ENCODE results near the gene COLGALT1. TPM values are rescaled to one million over a fixed set of nuclear protein-coding genes. Genes with fewer than 3 reads are reported as not detected.
A peak's percentile ranks its signal among the peaks of the same experiment; 100 is the strongest.

Gene COLGALT1
- total RNA-seq, 1 experiment from 2014 or later, result 86.0 TPM

DNA sequence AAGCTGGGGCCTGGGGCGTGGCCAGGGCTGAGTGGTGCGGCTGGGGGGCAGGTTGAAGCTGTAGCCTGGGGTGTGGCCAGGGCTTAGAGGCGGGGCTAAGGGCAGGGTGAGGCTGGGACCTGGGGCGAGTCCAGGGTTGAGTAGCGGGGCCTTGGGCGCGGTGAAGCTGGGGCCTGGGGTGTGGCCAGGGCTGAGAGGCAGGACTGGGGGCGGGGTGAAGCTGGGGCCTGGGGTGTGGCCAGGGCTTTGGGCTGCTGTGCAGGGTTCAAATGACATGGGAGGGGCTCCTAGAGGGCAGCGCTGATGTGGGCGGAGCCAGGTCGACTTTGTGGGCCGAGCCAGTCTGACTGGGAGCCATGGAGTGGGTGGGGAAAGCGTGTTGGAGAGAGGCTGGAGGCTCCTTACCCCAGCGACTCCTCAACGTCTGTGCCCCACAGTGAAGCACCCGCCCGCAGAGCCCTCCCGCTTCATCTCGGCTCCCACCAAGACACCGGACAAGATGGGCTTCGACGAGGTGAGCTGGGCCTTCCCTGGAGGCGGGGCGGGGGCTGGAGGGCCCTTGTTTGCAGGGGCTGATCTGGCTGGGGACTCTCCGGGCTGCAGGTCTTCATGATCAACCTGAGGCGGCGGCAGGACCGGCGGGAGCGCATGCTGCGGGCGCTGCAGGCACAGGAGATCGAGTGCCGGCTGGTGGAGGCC lies 21.5 kb downstream of the COLGALT1 start:
- ATAC-seq, result peak; percentile 83
- no TSS peak for BruUV-seq (replicated peaks)
- H3K36me3 ChIP-seq (ENCODE audit: control insufficient read depth in 1 of 2, insufficient read depth in 2 of 2, low read length in 2 of 2), result peaks cover 20 to 43% of the 10 kb centered on the region in 2 experiments; a peak in 3 of 4 replicates

More for the DNA sequence above, 21.5 kb downstream of the COLGALT1 start:
- Histone ChIP-seq H3K4me3 (replicated peaks in 1 of 2; ENCODE audit: low read depth in 1 of 2, low read length in 2 of 2) (no peak overlapping the region), H3K9me3 (ENCODE audit: control insufficient read depth in 1 of 2, insufficient read depth in 1 of 2, low read depth in 1 of 2, low read length in 2 of 2) (no peaks in the 10 kb centered on the region), H3K79me2 (ENCODE audit: insufficient read depth, low read length) (peaks cover 3% of the 10 kb centered on the region; the same call in 1 of the 2 replicates), H4K20me1 (ENCODE audit: insufficient read depth) (peaks cover 8% of the 10 kb centered on the region; the same call in 1 of the 2 replicates), H3K27ac (ENCODE audit: low read depth, low read length) (peak overlapping the region; percentile 47; the same call in 1 of the 2 replicates), H2AFZ (ENCODE audit: low read depth, low read length, poor library complexity, severe bottlenecking) (no peak overlapping the region), H3K9ac (ENCODE audit: low read length) (peak overlapping the region; percentile 33; the same call in 1 of the 2 replicates), H3K27me3 (ENCODE audit: insufficient read depth, low read length) (no peaks in the 10 kb centered on the region), H3K4me2 (ENCODE audit: low read length) (peak overlapping the region; percentile 65), H3K4me1 (ENCODE audit: control insufficient read depth in 1 of 2, insufficient read depth in 2 of 2, low read length in 2 of 2) (peaks cover 16 to 41% of the 10 kb centered on the region in 2 experiments; a peak in 3 of 4 replicates), H3K9me2 (ENCODE audit: insufficient read depth) (no peaks in the 10 kb centered on the region)
- ChIA-PET POLR2A (interaction anchor here (0.6 to 1.2 kb wide), 5 partner anchors 29 to 282 kb away, joined by 3 to 5 read pairs (median 3); partner anchors contain the start of genes RPL18A and SLC27A1), RAD21 (ENCODE audit: low non-redundant PET in 1 of 2, low total read pairs in 2 of 2, uncharacterized antibody in 2 of 2, unreplicated experiment in 2 of 2) (interaction anchor here (0.6 to 1.4 kb wide), 3 partner anchors 70 to 190 kb away, joined by 4 to 6 read pairs (median 5); no protein-coding TSS in a partner anchor), CTCF (interaction anchor here (0.6 to 1.6 kb wide), 5 partner anchors 11 to 189 kb away, joined by 3 to 8 read pairs (median 3); no protein-coding TSS in a partner anchor)
- peak; percentile 87 for DNase-seq (ENCODE audit: low read depth, low spot score)
- intact Hi-C loops (cut with micrococcal nuclease), result loop anchor here (5.0 kb wide), 1 partner anchor 65 kb away; the partner anchor contains the start of gene PGLS
- no peak for TF ChIP-seq EZH2 (IDR thresholded peaks at IDR 0.05)
- TF ChIP-seq CEBPB (IDR thresholded peaks at IDR 0.05; ENCODE audit: low read depth), result no peak
- TF ChIP-seq CTCF (IDR thresholded peaks at IDR 0.05 in 2 of 3, conservative IDR thresholded peaks at IDR 0.05 in 1 of 3; ENCODE audit: borderline replicate concordance in 1 of 3, insufficient read depth in 1 of 3, low read depth in 2 of 3, low read length in 2 of 3), result no peak

All from HCT116 (cell line).